ENCODE measurements around the gene MAGEC1. TPM values are rescaled to one million over a fixed set of nuclear protein-coding genes. Genes with fewer than 3 reads are reported as not detected.

Gene MAGEC1
- total RNA-seq, 1 donor from 2014 or later: not detected

DNA sequence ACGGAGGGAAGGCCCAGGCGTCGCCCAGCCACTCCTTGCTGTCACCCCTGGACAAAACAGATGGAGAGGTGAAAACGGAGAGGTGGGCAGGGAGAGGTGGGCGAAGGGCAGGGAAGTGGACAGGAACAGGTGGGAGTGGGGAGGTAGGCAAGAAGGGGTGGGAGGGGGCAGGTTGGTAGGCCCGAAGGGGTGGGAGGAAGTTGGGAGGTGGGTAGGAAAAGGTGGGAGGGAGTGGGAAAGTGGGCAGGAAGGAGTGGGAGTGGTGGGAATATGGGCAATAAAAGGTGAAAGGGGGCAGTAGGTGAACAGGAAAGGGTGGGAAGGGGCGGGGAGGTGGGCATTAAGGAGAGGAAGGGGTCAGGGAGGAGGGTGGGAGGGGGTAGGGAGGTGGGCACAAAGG is 9.0 kb upstream of the MAGEC1 start:
- Histone ChIP-seq H3K9me3 (ENCODE audit: low read depth) (peaks cover 7% of the 10 kb centered on the region), H3K79me2 (ENCODE audit: low read depth) (no peaks in the 10 kb centered on the region), H2AFZ (replicated peaks) (no peak overlapping the region), H3F3A (ENCODE audit: low read depth) (no peaks in the 10 kb centered on the region), H3K27me3 (no peaks in the 10 kb centered on the region), H3K9ac (no peak overlapping the region), H3K36me3 (no peaks in the 10 kb centered on the region), H3K4me3 (no peak overlapping the region), H3K4me1 (no peaks in the 10 kb centered on the region), H3K4me2 (no peak overlapping the region), H3K27ac (no peak overlapping the region), H4K20me1 (ENCODE audit: low read depth) (no peaks in the 10 kb centered on the region)
- H3K9me3 Mint-ChIP-seq: peaks cover 2% of the 10 kb centered on the region
- H3K36me3 Mint-ChIP-seq: no peaks in the 10 kb centered on the region
- TF ChIP-seq, protein P1, sequence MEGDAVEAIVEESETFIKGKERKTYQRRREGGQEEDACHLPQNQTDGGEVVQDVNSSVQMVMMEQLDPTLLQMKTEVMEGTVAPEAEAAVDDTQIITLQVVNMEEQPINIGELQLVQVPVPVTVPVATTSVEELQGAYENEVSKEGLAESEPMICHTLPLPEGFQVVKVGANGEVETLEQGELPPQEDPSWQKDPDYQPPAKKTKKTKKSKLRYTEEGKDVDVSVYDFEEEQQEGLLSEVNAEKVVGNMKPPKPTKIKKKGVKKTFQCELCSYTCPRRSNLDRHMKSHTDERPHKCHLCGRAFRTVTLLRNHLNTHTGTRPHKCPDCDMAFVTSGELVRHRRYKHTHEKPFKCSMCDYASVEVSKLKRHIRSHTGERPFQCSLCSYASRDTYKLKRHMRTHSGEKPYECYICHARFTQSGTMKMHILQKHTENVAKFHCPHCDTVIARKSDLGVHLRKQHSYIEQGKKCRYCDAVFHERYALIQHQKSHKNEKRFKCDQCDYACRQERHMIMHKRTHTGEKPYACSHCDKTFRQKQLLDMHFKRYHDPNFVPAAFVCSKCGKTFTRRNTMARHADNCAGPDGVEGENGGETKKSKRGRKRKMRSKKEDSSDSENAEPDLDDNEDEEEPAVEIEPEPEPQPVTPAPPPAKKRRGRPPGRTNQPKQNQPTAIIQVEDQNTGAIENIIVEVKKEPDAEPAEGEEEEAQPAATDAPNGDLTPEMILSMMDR (IDR thresholded peaks at IDR 0.05): no peak
- no peak for TF ChIP-seq EZH2 (IDR thresholded peaks at IDR 0.05)
- TF ChIP-seq EZH2phosphoT487 (IDR thresholded peaks at IDR 0.05): no peak
- no peak overlapping the region for H3K4me3 Mint-ChIP-seq
- no peak overlapping the region for H3K27ac Mint-ChIP-seq
- H3K4me1 Mint-ChIP-seq: no peaks in the 10 kb centered on the region
- no peaks in the 10 kb centered on the region for H3K27me3 Mint-ChIP-seq (ENCODE audit: insufficient read depth, low read depth)
- no peak for DNase-seq (ENCODE audit: low spot score)

- Histone ChIP-seq H3K27me3 (no peaks in the 10 kb centered on the region), H3K79me2 (ENCODE audit: low read depth) (no peaks in the 10 kb centered on the region), H3K9me3 (ENCODE audit: low read depth) (peaks cover 5% of the 10 kb centered on the region), H3F3A (ENCODE audit: low read depth) (no peaks in the 10 kb centered on the region), H3K4me3 (no peak overlapping the region), H3K4me1 (no peaks in the 10 kb centered on the region), H3K9ac (no peak overlapping the region), H3K4me2 (no peak overlapping the region), H3K27ac (no peak overlapping the region), H3K36me3 (no peaks in the 10 kb centered on the region), H4K20me1 (ENCODE audit: low read depth) (no peaks in the 10 kb centered on the region), H2AFZ (replicated peaks) (no peak overlapping the region)
- Mint-ChIP-seq H3K27me3 (ENCODE audit: insufficient read depth, low read depth) (no peaks in the 10 kb centered on the region), H3K36me3 (no peaks in the 10 kb centered on the region), H3K27ac (no peak overlapping the region), H3K4me3 (no peak overlapping the region), H3K9me3 (peaks cover 5% of the 10 kb centered on the region), H3K4me1 (no peaks in the 10 kb centered on the region)
- TF ChIP-seq, protein P1 (IDR thresholded peaks at IDR 0.05): no peak
- DNase-seq (ENCODE audit: low spot score): no peak
These were observed 6.0 kb upstream of the MAGEC1 start for GRCh38 chrX:141897690-141898089.

GRCh38 chrX:141902366-141902765 is 1.3 kb upstream of the MAGEC1 start:
- H3K4me1 Mint-ChIP-seq: no peaks in the 10 kb centered on the region
- Histone ChIP-seq H3K4me1 (no peaks in the 10 kb centered on the region), H4K20me1 (ENCODE audit: low read depth) (no peaks in the 10 kb centered on the region), H3K27me3 (no peaks in the 10 kb centered on the region), H3K4me3 (no peak overlapping the region), H3F3A (ENCODE audit: low read depth) (no peaks in the 10 kb centered on the region), H3K36me3 (no peaks in the 10 kb centered on the region), H3K9me3 (ENCODE audit: low read depth) (no peaks in the 10 kb centered on the region), H3K27ac (no peak overlapping the region), H3K79me2 (ENCODE audit: low read depth) (no peaks in the 10 kb centered on the region), H2AFZ (replicated peaks) (no peak overlapping the region), H3K4me2 (no peak overlapping the region), H3K9ac (no peak overlapping the region)
- DNase-seq (ENCODE audit: low spot score): no peak
- no peak overlapping the region for H3K4me3 Mint-ChIP-seq
- peaks cover 4% of the 10 kb centered on the region for H3K27me3 Mint-ChIP-seq (ENCODE audit: insufficient read depth, low read depth)
- TF ChIP-seq, protein P1 (IDR thresholded peaks at IDR 0.05): no peak
- no peak for TF ChIP-seq EZH2phosphoT487 (IDR thresholded peaks at IDR 0.05)
- TF ChIP-seq EZH2 (IDR thresholded peaks at IDR 0.05): no peak
- H3K9me3 Mint-ChIP-seq: peaks cover 21% of the 10 kb centered on the region
- H3K36me3 Mint-ChIP-seq: no peaks in the 10 kb centered on the region
- H3K27ac Mint-ChIP-seq: peak overlapping the region; percentile 33

DNA sequence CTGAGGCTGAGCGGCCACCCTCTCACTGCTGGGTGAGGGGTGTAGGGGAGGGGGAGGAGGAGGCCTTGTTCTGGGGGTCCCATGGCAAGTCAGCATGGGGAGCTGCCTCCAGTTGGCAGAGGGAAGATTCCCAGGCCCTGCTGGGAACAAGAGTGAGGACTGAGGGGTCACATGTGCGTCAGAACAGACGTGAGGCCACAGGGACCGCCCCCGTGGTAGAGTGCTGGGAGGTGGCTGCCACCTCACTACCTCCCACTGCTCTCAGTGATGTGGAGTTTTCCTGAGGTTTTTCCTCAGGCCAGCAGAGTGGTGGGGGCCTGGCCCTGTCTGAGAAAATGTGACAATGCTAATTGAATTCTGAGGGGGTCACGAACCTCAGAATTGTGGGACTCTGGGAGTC is 568 bp downstream of the MAGEC1 start:
- no peak overlapping the region for H3K9ac ChIP-seq
- no peaks in the 10 kb centered on the region for H3K36me3 ChIP-seq
- no peaks in the 10 kb centered on the region for H3K4me1 Mint-ChIP-seq
- DNase-seq (ENCODE audit: low spot score): no peak
- no peaks in the 10 kb centered on the region for H3K79me2 ChIP-seq (ENCODE audit: low read depth)
- H3K9me3 ChIP-seq (ENCODE audit: low read depth): no peaks in the 10 kb centered on the region
- H4K20me1 ChIP-seq (ENCODE audit: low read depth): no peaks in the 10 kb centered on the region
- H3F3A ChIP-seq (ENCODE audit: low read depth): no peaks in the 10 kb centered on the region
- no peak overlapping the region for H3K4me3 Mint-ChIP-seq
- no peaks in the 10 kb centered on the region for H3K27me3 ChIP-seq
- no peak overlapping the region for H3K4me2 ChIP-seq
- H3K4me1 ChIP-seq: no peaks in the 10 kb centered on the region
- TF ChIP-seq EZH2 (IDR thresholded peaks at IDR 0.05) (no peak), EZH2phosphoT487 (IDR thresholded peaks at IDR 0.05) (no peak)
- TF ChIP-seq, protein P1 (IDR thresholded peaks at IDR 0.05): no peak
- no peak overlapping the region for H3K27ac ChIP-seq
- no peak overlapping the region for H3K4me3 ChIP-seq
- peaks cover 4% of the 10 kb centered on the region for H3K27me3 Mint-ChIP-seq (ENCODE audit: insufficient read depth, low read depth)
- no peaks in the 10 kb centered on the region for H3K36me3 Mint-ChIP-seq
- no peak overlapping the region for H2AFZ ChIP-seq (replicated peaks)
- H3K27ac Mint-ChIP-seq: no peak overlapping the region
- peaks cover 26% of the 10 kb centered on the region for H3K9me3 Mint-ChIP-seq

All from neural progenitor cell (in vitro differentiated cells).